ENCODE measurements around the gene NMRAL1.

DNA sequence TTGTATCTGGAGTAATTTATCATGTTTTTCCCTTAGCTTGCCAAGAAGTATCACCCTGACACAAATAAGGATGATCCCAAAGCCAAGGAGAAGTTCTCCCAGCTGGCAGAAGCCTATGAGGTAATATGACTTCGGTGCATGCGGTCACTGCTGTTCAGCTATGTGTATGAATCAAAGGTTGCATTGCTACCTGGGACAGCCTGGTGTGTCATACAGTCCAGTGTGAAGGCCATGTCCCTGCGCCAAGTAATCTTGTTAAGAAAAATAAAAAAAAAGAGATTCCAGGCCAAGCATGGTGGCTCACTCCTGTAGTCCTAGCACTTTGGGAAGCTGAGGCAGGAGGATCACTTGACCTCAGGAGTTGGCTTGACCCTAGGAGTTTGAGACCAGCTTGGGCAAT is 37.1 kb downstream of the NMRAL1 start:
- TF ChIP-seq, protein P1, sequence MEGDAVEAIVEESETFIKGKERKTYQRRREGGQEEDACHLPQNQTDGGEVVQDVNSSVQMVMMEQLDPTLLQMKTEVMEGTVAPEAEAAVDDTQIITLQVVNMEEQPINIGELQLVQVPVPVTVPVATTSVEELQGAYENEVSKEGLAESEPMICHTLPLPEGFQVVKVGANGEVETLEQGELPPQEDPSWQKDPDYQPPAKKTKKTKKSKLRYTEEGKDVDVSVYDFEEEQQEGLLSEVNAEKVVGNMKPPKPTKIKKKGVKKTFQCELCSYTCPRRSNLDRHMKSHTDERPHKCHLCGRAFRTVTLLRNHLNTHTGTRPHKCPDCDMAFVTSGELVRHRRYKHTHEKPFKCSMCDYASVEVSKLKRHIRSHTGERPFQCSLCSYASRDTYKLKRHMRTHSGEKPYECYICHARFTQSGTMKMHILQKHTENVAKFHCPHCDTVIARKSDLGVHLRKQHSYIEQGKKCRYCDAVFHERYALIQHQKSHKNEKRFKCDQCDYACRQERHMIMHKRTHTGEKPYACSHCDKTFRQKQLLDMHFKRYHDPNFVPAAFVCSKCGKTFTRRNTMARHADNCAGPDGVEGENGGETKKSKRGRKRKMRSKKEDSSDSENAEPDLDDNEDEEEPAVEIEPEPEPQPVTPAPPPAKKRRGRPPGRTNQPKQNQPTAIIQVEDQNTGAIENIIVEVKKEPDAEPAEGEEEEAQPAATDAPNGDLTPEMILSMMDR (IDR thresholded peaks at IDR 0.05), result no peak
- TF ChIP-seq EZH2phosphoT487 (IDR thresholded peaks at IDR 0.05), result no peak
- no peak for TF ChIP-seq EZH2 (IDR thresholded peaks at IDR 0.05)
